HG03159 (cell line): ENCODE data around the gene MAP2.

Source experiments
- ATAC-seq: cut with Tn5 transposase; IDR thresholded peaks from one replicate; pipeline ENCODE4 v1.9.1; 2021; ENCODE audit warnings: mild to moderate bottlenecking, moderate library complexity; ENCODE audit not compliant: unreplicated experiment

MAP2 gene

GRCh38 chr2:209637293-209637692 lies 213.4 kb downstream of the MAP2 start:
- ATAC-seq = no peak

DNA sequence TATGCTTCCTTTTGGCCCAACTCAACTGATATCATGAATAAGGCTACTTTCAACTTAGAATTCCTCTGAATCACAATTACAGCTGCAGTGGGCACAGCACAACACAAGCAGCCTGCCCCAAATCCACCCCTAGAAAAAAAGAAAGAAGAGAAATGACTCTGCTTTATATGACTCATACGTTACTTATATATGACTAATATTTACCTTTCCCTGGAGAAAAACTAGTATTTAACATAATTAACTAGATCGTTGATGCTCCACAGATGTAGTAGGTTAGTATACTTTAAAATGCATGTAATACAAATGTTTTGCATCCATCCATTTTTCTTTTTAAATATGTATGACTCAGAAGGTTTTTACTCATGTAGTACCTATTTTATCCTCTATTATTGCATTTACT lies 214.5 kb downstream of the MAP2 start:
- ATAC-seq = no peak

DNA sequence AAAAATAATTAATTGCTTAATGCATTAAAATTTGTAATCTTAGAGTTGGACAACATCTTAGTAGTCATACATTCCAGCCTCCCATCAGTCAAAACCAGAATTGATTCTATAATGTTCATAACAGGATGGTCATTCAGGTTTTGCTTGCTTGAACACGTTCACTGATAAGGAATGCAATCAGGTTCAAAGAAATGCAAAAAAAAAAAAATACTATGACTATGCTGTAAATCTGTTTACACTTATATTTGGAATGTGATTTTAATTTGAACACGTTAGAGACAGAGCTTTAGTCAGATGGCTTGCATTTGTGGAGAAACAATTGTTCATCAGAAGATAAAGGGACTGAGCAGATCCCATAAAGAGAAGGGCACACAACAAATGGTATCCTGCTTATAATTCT lies 216.5 kb downstream of the MAP2 start:
- no peak for ATAC-seq

- no peak for ATAC-seq
These were observed 218.4 kb downstream of the MAP2 start for GRCh38 chr2:209642146-209642820.

DNA sequence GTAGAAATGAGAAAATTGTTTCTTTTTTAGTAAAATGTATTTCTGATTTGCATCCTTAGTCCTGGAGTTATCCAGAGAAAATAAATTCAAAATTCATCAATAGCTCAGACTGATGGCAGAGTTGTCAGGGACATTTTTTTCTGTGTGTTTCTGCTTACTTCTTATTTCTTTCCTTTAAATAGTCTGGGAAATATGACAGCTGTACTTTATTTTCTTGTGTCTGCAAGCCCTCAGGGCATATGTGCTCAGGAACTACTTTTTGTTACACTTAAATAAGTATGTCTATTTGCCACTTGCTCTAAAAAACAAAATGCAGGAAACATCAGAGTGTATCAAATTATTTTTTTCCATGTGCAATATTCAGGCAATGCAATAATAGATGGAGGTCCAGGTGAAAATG lies 221.0 kb downstream of the MAP2 start:
- no peak for ATAC-seq

GRCh38 chr2:209648714-209649113 lies 224.9 kb downstream of the MAP2 start:
- no peak for ATAC-seq

DNA sequence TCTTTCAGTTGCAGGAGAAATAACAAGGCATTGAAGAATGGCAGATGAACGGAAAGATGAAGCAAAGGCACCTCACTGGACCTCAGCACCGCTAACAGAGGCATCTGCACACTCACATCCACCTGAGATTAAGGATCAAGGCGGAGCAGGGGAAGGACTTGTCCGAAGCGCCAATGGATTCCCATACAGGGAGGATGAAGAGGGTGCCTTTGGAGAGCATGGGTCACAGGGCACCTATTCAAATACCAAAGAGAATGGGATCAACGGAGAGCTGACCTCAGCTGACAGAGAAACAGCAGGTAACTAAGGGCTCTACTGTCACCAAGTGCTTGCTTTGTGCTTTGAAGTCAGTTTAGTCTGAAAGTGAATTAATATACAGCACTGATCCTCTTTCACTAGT lies 229.3 kb downstream of the MAP2 start:
- no peak for ATAC-seq

DNA sequence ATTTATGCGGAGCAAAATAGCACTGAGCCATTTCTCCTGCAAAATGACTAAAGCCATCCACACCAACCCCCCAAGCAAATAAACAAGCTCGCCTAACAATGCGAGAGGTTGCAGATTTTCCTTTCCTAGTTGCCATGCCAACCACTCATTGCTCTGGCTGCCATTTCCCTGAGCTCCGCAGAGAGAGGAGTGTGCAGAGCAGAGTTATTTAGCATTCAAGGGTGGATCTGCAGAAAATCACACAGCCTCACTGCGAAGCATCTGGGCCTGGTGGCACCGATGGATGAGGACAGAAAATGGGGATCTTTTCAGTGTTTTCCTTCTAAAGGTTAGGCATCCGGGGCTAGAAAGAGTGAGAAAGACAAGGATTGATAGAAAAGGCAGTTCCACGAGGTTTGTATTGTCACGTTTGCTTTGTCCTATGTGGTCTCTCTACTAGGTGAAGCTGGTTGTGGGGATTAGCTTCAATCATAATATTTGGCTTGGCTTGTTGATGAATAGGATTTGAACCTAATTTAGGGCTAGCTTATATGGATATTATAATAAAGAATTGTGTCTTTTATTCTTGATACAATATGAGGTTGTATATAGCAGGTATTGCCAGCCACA lies 237.5 kb downstream of the MAP2 start:
- no peak for ATAC-seq

DNA sequence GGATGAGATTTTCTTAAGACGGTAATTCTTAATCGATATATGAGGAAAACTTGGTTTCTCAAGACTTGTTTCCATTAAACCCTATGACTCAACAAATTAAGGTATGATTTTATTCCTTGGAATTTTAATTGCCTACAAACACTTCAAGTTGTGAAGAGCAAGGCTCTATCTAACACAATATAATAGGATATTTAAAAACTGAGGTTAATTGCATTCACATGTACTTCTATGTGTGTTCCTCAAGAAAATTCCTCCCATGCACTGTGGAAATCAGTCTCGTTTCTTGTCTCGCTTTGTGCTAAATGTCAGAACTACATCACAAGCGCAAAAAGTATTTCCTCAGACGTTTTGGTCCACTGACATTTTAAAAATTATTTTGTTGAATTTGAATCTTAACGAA lies 238.2 kb downstream of the MAP2 start:
- no peak for ATAC-seq

GRCh38 chr2:209663139-209663538 lies 239.3 kb downstream of the MAP2 start:
- no peak for ATAC-seq

- no peak for ATAC-seq
These were observed 239.8 kb downstream of the MAP2 start for GRCh38 chr2:209663656-209664055.

GRCh38 chr2:209666296-209666695 lies 242.4 kb downstream of the MAP2 start:
- no peak for ATAC-seq

GRCh38 chr2:209671020-209671680 lies 247.3 kb downstream of the MAP2 start:
- ATAC-seq = no peak

GRCh38 chr2:209673811-209674210 lies 250.0 kb downstream of the MAP2 start:
- no peak for ATAC-seq

DNA sequence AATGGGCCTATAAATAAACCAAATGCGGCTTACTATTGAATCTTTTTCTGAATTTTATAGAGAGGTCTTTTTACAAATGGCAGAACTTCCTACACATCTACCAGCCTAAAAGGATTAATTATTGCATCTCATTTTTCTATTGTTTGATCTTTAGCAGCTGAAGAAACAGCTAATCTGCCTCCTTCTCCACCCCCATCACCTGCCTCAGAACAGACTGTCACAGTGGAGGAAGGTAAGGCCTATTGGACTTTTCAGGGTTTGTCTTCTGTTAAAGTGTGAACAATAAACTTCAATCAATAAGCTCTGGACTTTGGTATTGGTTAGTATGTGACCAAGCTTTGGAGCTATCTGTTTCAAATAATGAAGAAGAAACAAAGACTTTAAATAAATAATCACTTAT lies 256.7 kb downstream of the MAP2 start:
- no peak for ATAC-seq

DNA sequence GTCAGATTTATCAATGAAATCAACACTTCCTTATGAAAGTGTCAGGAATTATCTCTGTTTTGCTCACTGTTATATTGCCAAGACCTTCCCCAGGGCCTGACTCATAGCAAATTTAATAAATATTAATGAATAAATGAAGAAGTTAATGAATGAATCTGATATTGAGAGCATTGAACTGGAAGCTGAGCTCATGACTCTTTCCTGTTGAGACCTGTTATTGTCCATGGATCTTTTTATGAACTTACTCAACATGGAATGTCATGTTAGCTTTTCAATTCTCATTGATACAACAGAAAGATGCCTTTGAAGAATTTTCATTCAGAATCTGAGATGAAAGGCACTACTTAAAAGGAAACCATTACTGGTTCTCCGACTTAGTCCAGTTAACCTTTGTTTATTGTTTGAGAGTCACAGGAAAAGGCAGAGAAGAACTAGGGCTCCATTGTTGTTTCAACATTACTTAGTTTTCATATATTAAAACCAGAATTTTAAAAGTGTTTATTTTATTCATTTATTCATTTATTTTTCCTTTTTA lies 257.4 kb downstream of the MAP2 start:
- ATAC-seq = no peak

- ATAC-seq = no peak
These were observed 258.8 kb downstream of the MAP2 start for GRCh38 chr2:209682646-209683045.

DNA sequence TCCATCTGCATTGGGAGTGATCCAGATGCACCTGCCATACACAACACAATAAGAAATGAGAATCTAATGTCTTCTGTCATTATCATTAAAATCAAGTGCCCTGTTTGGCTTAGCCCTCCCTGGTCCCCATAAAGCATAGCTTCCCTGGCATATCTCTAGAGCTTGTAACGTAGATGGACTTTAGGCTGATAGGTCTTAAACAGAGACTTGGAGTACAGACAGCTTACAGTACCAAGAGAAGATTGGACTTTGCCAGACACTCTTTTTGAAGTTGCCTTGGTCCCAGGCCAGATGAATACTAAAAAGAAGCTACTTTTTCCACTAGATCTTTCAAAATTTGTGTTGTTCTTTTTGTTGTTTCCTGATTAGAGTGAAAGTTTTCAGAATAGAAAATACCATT lies 261.5 kb downstream of the MAP2 start:
- no peak for ATAC-seq

DNA sequence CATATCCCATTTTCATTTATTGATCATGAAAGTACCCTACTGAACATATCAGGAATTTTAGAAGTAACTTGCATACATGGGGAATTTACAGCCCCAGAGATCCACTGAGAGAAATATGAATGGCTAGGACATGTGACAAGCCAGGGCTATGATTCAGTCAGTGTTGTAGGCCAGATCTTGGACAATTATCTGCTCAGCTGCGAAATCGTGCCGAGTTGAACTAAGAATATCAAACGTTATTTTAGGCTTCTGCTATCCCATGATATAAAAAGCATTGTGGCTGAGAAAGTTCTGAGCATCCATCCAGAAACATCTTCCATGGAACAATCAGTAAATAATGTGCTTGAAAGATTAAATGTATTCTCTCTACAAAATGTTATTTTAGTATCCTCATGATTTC lies 262.1 kb downstream of the MAP2 start:
- ATAC-seq = no peak

DNA sequence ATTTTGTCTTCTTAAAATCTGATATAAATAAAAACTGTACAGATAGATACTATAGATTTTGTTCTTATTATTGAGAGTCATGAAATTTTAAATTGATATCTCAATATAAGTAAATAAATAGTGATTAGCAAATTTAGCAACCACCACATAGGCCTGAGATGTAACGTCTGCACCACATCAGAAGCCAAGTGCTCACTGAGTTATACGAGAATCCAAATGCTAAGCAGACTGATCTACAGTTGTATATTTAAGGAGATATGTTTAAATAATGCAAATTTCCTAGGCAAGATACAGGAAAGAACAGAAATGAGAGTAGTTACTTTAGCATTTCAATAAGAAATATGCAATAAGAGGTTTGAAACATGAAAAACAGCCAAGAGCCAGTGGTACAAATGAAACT lies 262.6 kb downstream of the MAP2 start:
- ATAC-seq = no peak

GRCh38 chr2:209687323-209687969 lies 263.6 kb downstream of the MAP2 start:
- ATAC-seq = no peak

- ATAC-seq = no peak
These were observed 264.5 kb downstream of the MAP2 start for GRCh38 chr2:209688385-209688784.
